GM12865 (cell line): ENCODE results near the gene RASGRP1.
A peak's percentile ranks its signal among the peaks of the same experiment; 100 is the strongest.

Experiments used
- DNase-seq: peaks from one replicate; pipeline ENCODE4 v3.0.0; 2010; ENCODE audit warnings: low read depth
- H3K4me3 ChIP-seq: 2 replicates; pipeline ENCODE4 v1.5.1; 2011; ENCODE audit warnings: mild to moderate bottlenecking, low read depth, low read length, control low read depth
- TF ChIP-seq, protein P1 (sequence below): IDR thresholded peaks from 2 replicates; pipeline ENCODE4 v1.5.1; 2011; ENCODE audit warnings: low read length, control low read depth, low read depth, inconsistent platforms; ENCODE audit not compliant: insufficient read depth; ENCODE audit errors: missing control alignments

The RASGRP1 gene

DNA sequence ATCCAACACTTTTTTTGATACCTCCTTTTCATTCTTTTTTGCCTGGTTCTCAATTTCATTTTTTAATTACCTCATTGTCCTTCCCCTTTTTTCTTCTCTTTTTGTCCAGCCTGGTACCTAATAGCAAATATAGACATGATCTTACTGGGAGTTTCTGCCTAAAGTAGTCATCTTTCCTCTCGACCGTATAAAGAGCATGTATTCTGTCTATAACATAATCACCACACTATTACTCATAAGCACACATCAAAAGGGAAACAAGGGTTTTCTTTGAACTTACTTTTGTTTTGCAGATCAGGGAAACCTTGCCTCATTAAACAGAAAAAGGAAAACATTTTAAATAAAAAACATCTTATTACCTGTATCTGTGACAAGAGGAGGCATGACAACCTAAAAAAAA lies 77.7 kb downstream of the RASGRP1 start:
- DNase-seq, result peak; percentile 9
- TF ChIP-seq, protein P1, sequence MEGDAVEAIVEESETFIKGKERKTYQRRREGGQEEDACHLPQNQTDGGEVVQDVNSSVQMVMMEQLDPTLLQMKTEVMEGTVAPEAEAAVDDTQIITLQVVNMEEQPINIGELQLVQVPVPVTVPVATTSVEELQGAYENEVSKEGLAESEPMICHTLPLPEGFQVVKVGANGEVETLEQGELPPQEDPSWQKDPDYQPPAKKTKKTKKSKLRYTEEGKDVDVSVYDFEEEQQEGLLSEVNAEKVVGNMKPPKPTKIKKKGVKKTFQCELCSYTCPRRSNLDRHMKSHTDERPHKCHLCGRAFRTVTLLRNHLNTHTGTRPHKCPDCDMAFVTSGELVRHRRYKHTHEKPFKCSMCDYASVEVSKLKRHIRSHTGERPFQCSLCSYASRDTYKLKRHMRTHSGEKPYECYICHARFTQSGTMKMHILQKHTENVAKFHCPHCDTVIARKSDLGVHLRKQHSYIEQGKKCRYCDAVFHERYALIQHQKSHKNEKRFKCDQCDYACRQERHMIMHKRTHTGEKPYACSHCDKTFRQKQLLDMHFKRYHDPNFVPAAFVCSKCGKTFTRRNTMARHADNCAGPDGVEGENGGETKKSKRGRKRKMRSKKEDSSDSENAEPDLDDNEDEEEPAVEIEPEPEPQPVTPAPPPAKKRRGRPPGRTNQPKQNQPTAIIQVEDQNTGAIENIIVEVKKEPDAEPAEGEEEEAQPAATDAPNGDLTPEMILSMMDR, result no peak
- no peak overlapping the region for H3K4me3 ChIP-seq

DNA sequence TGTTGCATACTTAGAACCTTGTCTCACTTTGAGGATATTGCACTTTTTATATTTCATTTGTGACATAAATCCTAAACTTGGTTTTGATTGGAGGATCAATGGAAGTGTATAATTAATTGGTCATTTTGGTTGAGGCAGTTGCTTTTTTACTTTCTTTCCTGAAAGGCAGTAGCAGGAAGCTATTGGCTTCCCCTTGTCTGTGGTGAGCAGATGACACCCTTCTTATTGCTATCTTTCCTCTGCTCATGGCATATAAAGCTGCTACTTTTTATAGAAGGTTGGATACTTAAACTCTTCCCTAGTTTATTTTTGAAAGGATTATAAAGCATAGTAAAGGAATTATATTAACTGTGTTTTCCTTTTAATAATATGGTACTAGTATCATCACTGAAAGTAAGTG lies 82.0 kb downstream of the RASGRP1 start:
- TF ChIP-seq, protein P1, result no peak
- DNase-seq, result no peak
- H3K4me3 ChIP-seq, result no peak overlapping the region

DNA sequence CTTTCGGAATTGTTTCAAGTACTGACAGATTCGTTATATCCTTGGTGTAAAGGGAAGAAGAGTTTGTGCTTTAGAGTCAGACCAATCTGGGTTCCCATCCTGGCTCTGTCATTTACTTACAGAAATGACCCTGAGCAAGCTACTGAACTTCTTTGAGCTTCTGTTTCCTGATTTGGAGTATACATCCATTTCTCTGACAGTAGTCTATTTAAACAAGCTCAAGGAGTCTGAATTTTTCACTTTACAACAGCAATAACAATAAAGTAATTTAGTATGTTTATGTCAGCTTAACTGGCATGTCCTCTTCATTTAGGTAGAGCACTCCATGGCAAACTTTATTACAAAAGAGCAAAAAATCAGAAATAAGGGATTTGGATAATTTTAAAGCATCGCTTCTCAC lies 82.9 kb downstream of the RASGRP1 start:
- TF ChIP-seq, protein P1, result no peak
- H3K4me3 ChIP-seq, result no peak overlapping the region
- DNase-seq, result no peak

DNA sequence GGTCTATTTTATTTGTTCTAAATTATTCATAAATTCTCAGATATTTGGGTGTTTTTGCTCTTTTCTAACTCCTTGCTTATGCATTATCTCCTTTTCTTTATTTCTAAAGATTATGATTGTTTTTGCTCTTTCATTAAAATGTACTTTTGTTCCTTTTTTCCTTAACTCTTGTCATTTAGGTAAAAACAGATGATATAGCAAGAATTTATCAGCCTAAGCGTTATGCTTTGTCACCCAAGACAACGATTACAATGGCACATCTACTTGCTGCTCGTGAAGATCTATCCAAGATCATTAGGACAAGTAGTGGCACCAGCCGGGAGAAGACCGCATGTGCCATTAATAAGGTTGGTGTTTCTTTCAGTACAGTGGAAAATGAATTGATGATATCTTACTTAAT lies 83.5 kb downstream of the RASGRP1 start:
- DNase-seq, result no peak
- H3K4me3 ChIP-seq, result no peak overlapping the region
- TF ChIP-seq, protein P1, result no peak

DNA sequence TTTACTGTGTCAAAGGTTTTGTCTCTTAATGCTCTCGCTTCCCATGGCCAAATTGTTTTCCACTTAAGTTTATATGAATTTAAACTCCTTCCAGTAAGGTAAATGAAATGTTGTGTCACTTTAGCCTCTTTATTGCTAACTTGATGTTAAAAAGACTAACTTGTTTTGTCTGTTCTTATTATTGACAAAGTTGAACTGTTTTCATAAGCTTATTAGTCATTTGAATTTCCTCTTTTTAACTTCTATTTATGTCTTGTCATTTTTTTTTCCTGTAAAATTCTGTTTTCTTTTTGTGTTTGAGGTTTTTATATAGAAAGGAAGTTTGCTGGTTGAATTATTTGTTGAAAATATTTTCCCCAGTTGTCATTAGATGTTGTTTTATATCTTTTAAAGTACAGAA lies 84.9 kb downstream of the RASGRP1 start:
- TF ChIP-seq, protein P1, result no peak
- DNase-seq, result no peak
- no peak overlapping the region for H3K4me3 ChIP-seq

DNA sequence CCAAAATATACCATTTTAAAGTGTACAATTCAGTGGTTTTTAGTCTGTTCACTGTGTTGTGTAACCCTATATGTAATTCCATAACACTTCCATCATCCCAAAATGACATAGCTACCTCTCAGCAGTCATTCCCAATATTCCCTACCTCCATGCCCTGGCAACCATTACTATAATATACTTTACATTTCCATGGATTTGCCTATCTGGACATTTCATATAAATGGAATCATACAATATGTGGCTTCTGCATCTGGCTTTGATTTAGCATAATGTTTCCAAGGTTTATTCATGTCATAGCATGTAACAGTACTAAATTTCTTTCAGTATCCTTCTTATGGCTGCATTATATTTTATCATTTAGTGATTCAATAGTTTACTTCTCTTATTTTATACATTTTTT lies 85.3 kb downstream of the RASGRP1 start:
- no peak for DNase-seq
- H3K4me3 ChIP-seq, result no peak overlapping the region
- TF ChIP-seq, protein P1, result no peak

DNA sequence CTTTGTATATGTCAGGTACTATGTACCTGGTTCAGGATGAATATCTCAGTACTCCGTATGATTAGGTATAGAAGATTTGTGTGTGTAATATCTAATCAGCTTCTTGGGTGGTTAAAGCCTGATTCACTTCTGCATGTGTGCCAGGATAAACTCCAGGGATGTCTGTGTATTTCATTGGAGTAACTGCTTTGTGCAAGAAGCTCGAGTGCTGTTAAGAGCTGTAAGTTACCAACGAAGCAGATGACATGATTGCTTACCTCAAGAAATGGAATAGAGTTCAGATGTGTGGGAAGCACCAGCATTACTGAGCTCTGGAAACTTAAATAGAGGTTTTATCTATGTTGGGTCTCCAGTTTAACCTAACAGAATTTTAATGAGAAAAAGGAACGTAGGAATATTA lies 87.0 kb downstream of the RASGRP1 start:
- TF ChIP-seq, protein P1, result no peak
- DNase-seq, result no peak
- H3K4me3 ChIP-seq, result no peak overlapping the region
